ENCODE data around the gene CFAP97. TPM values are rescaled to one million over a fixed set of nuclear protein-coding genes. Genes with fewer than 3 reads are reported as not detected.

Gene CFAP97
- total and polyA plus RNA-seq, 2 donors from 2014 or later: 8.0 to 39.4 TPM

GRCh38 chr4:185247151-185247550 is 43.4 kb upstream of the CFAP97 start:
- FAIRE-seq: peak; percentile 25
- intact Hi-C loops (cut with DNase I): no loop called here
- Histone ChIP-seq H3K4me3 (ENCODE audit: low read length in 3 of 3) (no peak overlapping the region), H3K4me1 (ENCODE audit: control insufficient read depth in 2 of 3, insufficient read depth in 2 of 3, low read depth in 1 of 3, low read length in 3 of 3) (peaks cover 0 to 3% (median 0%) of the 10 kb centered on the region in 3 donors), H3K27ac (ENCODE audit: low read depth in 2 of 2, low read length in 2 of 2) (no peak overlapping the region), H3K9me3 (ENCODE audit: control insufficient read depth in 2 of 3, insufficient read depth in 1 of 3, low read length in 3 of 3) (no peaks in the 10 kb centered on the region), H3K27me3 (ENCODE audit: control insufficient read depth, insufficient read depth, low read length) (no peaks in the 10 kb centered on the region), H3K36me3 (ENCODE audit: control insufficient read depth in 2 of 3, insufficient read depth in 3 of 3, low read length in 3 of 3) (no peaks in the 10 kb centered on the region), H3K9ac (ENCODE audit: low read length in 3 of 3) (no peak overlapping the region)
- DNase-seq: no peak
- no peak for TF ChIP-seq CTCF (IDR thresholded peaks at IDR 0.05; ENCODE audit: borderline replicate concordance, extremely low read depth, insufficient read depth)

GRCh38 chr4:185246453-185246852 is 42.7 kb upstream of the CFAP97 start:
- H3K9ac ChIP-seq (ENCODE audit: low read length in 3 of 3): no peak overlapping the region
- TF ChIP-seq CTCF (IDR thresholded peaks at IDR 0.05; ENCODE audit: borderline replicate concordance, extremely low read depth, insufficient read depth): no peak
- no peaks in the 10 kb centered on the region for H3K4me1 ChIP-seq (ENCODE audit: control insufficient read depth in 2 of 3, insufficient read depth in 2 of 3, low read depth in 1 of 3, low read length in 3 of 3)
- no peak for FAIRE-seq
- intact Hi-C loops (cut with DNase I): no loop called here
- DNase-seq: no peak
- H3K9me3 ChIP-seq (ENCODE audit: control insufficient read depth in 2 of 3, insufficient read depth in 1 of 3, low read length in 3 of 3): no peaks in the 10 kb centered on the region
- no peaks in the 10 kb centered on the region for H3K36me3 ChIP-seq (ENCODE audit: control insufficient read depth in 2 of 3, insufficient read depth in 3 of 3, low read length in 3 of 3)
- H3K4me3 ChIP-seq (ENCODE audit: low read length in 3 of 3): no peak overlapping the region
- H3K27ac ChIP-seq (ENCODE audit: low read depth in 2 of 2, low read length in 2 of 2): no peak overlapping the region
- no peaks in the 10 kb centered on the region for H3K27me3 ChIP-seq (ENCODE audit: control insufficient read depth, insufficient read depth, low read length)

GRCh38 chr4:185244763-185245162 is 41.0 kb upstream of the CFAP97 start:
- intact Hi-C loops (cut with DNase I): no loop called here

More at GRCh38 chr4:185244763-185245162, 41.0 kb upstream of the CFAP97 start:
- H3K4me1 ChIP-seq (ENCODE audit: control insufficient read depth in 2 of 3, insufficient read depth in 2 of 3, low read depth in 1 of 3, low read length in 3 of 3): no peaks in the 10 kb centered on the region
- DNase-seq (no peak), FAIRE-seq (no peak)
- H3K27me3 ChIP-seq (ENCODE audit: control insufficient read depth, insufficient read depth, low read length): no peaks in the 10 kb centered on the region
- no peaks in the 10 kb centered on the region for H3K9me3 ChIP-seq (ENCODE audit: control insufficient read depth in 2 of 3, insufficient read depth in 1 of 3, low read length in 3 of 3)
- no peak overlapping the region for H3K27ac ChIP-seq (ENCODE audit: low read depth in 2 of 2, low read length in 2 of 2)
- no peak overlapping the region for H3K4me3 ChIP-seq (ENCODE audit: low read length in 3 of 3)
- no peak for TF ChIP-seq CTCF (IDR thresholded peaks at IDR 0.05; ENCODE audit: borderline replicate concordance, extremely low read depth, insufficient read depth)
- no peak overlapping the region for H3K9ac ChIP-seq (ENCODE audit: low read length in 3 of 3)
- H3K36me3 ChIP-seq (ENCODE audit: control insufficient read depth in 2 of 3, insufficient read depth in 3 of 3, low read length in 3 of 3): no peaks in the 10 kb centered on the region

All from kidney (tissue), 14 donors.